GM12874 (cell line): ENCODE results near the gene ATG4B.

ENCODE experiments used
- TF ChIP-seq, protein P1 (sequence below): IDR thresholded peaks from 2 replicates; pipeline ENCODE4 v1.5.1; 2011; ENCODE audit warnings: low read depth, mild to moderate bottlenecking, control low read depth, low read length, moderate library complexity; ENCODE audit not compliant: insufficient read depth

The ATG4B gene

DNA sequence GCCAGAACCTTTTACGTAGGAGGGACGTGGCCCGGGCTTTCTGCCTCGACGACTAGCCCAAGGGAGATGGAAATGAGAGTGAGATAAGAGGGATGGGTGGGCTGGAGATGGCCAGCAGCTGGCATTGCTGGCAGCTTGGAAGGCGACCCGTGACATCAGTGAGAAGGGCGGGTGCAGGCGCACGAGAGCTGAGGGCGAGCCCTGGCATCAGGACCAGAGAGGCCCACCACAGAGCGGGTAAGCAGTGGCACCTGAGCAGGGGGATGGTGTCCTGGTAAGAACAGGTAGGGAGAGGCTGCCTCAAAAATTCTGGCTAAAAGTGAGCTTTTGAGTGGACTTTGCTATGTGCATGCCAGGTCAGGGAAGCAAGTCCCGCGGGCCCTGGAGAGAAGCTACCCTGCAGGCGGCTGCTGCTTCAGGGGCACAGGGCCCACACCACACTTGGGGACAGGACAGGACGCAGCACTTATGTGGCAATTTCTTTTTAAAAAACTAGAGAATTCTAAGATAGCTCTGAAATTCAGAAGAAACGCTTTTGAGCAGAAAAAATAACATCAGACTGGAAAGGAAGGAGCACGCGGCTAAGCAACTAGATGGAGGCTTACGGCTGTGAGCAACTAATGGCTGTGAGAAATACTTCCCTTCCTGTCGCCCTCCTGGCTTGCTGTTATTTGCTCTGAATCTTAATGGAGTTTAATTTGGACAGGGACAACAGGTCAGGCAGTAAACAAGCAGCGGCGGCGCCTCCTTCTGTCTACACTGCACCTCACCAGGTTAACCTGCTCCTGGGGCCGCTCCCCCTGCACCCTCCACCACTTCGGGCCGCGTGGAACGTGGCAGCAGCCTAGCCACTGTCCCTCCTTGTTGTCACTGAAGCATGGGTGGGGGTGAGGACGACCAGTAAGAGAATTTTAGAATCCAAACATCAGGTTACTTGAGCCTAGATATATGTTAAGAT, 21.0 kb upstream of the ATG4B start:
- TF ChIP-seq, protein P1, sequence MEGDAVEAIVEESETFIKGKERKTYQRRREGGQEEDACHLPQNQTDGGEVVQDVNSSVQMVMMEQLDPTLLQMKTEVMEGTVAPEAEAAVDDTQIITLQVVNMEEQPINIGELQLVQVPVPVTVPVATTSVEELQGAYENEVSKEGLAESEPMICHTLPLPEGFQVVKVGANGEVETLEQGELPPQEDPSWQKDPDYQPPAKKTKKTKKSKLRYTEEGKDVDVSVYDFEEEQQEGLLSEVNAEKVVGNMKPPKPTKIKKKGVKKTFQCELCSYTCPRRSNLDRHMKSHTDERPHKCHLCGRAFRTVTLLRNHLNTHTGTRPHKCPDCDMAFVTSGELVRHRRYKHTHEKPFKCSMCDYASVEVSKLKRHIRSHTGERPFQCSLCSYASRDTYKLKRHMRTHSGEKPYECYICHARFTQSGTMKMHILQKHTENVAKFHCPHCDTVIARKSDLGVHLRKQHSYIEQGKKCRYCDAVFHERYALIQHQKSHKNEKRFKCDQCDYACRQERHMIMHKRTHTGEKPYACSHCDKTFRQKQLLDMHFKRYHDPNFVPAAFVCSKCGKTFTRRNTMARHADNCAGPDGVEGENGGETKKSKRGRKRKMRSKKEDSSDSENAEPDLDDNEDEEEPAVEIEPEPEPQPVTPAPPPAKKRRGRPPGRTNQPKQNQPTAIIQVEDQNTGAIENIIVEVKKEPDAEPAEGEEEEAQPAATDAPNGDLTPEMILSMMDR: no peak

- TF ChIP-seq, protein P1: no peak
Observed at GRCh38 chr2:241617431-241618154, 19.9 kb upstream of the ATG4B start.

DNA sequence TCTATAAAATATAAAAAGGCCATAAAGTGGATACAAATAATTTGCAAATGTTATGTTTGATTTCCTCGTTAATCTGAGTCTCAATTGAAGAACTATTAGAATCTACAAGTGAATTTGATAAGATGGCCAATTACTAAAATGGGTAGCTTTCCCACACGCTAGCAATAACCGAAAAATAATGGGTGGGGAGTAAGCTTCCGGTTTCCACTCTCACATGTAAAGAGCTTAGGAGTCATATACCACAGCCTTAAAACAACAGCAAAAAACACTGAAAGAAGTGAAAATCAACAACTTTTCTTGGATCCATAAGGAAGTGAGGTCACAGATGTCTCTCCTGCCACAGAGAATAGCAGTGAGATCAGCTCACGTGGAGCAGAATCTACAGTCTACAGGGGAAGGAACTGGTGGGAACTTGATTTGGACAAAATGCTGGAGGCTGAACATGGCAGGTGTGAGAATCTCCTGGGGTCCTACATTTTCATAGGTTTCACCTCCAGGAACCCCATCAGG, 19.1 kb upstream of the ATG4B start:
- TF ChIP-seq, protein P1: no peak

DNA sequence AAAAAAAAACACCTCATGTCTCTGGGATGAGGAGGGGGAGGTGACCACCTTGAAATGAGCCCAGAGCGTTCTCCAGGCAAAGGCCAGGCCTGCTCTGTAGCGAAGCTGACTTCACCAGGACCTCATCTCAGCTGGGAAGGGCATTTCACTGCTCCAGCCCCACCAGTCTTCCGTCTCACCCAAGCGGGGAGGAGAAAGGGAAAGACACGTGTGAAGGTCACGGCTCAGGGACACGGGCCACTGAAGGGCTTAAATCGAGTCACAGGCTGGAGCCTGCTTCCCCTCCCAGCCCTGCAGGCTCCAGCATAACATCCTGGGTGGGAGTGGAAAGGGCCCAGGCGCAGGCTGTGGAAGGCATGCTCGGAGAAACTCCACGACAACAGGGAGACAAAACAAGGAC, 18.7 kb upstream of the ATG4B start:
- TF ChIP-seq, protein P1: no peak

GRCh38 chr2:241619597-241620418, 17.7 kb upstream of the ATG4B start:
- TF ChIP-seq, protein P1: no peak

GRCh38 chr2:241620419-241620769, 17.1 kb upstream of the ATG4B start:
- TF ChIP-seq, protein P1: no peak
